ENCODE measurements around the gene ATG7. TPM values are rescaled to one million over a fixed set of nuclear protein-coding genes. Genes with fewer than 3 reads are reported as not detected.

Gene ATG7
- total and polyA plus RNA-seq, 4 donors: 7.4 to 53.8 (median 15.6) TPM

DNA sequence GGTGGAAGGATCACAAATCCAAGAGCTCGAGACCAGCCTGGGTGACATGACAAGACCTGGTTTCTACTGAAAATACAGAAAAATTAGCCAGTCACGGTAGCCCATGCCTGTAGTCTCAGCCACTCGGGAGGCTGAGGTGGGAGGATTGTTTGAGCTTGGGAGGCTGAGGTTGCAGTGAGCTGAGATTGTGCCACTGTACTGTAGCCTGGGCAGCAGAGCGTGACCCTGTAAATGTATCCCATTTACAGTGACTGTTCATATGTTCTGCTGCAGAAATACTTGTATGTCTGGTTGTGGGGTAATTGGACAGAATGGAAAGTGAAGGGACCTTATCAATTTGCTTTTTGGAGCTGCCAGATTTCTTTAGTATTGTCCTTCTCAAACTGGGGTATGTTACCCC is 24.9 kb downstream of the ATG7 start:
- H3K27me3 ChIP-seq (ENCODE audit: control insufficient read depth in 4 of 4, insufficient read depth in 4 of 4, low read length in 3 of 4): no peaks in the 10 kb centered on the region
- WGBS: 98% methylated on average over 4 of the region's 4 CpGs

GRCh38 chr3:11300970-11301369 is 28.8 kb downstream of the ATG7 start:
- H3K27me3 ChIP-seq (ENCODE audit: control insufficient read depth in 4 of 4, insufficient read depth in 4 of 4, low read length in 3 of 4): no peaks in the 10 kb centered on the region
- no peak overlapping the region for H3K27ac ChIP-seq (ENCODE audit: low read depth in 1 of 2, low read length in 2 of 2)
- no peaks in the 10 kb centered on the region for H3K4me1 ChIP-seq (ENCODE audit: control insufficient read depth in 4 of 4, insufficient read depth in 4 of 4, low read length in 3 of 4)
- no peak for DNase-seq (ENCODE audit: low spot score)
- no peak overlapping the region for H3K4me3 ChIP-seq (ENCODE audit: low read depth in 1 of 3, low read length in 3 of 3)
- H3K9me3 ChIP-seq (ENCODE audit: control insufficient read depth in 4 of 4, low read length in 3 of 4): no peaks in the 10 kb centered on the region
- no peak overlapping the region for H3K9ac ChIP-seq (ENCODE audit: low read depth in 1 of 2, low read length in 2 of 2)
- WGBS: 91% methylated on average over 3 of the region's 3 CpGs
- peaks cover 0 to 23% (median 8%) of the 10 kb centered on the region in 4 donors for H3K36me3 ChIP-seq (ENCODE audit: control insufficient read depth in 4 of 4, insufficient read depth in 3 of 4, low read depth in 1 of 4, low read length in 3 of 4)
- TF ChIP-seq FOXA2 (IDR thresholded peaks at IDR 0.05) (no peak), FOXA1 (IDR thresholded peaks at IDR 0.05) (no peak), HNF4A (conservative IDR thresholded peaks at IDR 0.05) (no peak), RXRA (IDR thresholded peaks at IDR 0.05) (no peak), NR2F2 (IDR thresholded peaks at IDR 0.05) (no peak), MAX (IDR thresholded peaks at IDR 0.05) (no peak), SP1 (IDR thresholded peaks at IDR 0.05) (no peak), JUND (IDR thresholded peaks at IDR 0.05) (no peak)

More for the DNA sequence above, 24.9 kb downstream of the ATG7 start:
- no peak for TF ChIP-seq NR2F2 (IDR thresholded peaks at IDR 0.05)
- H3K4me1 ChIP-seq (ENCODE audit: control insufficient read depth in 4 of 4, insufficient read depth in 4 of 4, low read length in 3 of 4): no peaks in the 10 kb centered on the region
- H3K36me3 ChIP-seq (ENCODE audit: control insufficient read depth in 4 of 4, insufficient read depth in 3 of 4, low read depth in 1 of 4, low read length in 3 of 4): peaks cover 0 to 16% (median 6%) of the 10 kb centered on the region in 4 donors
- DNase-seq (ENCODE audit: low spot score): no peak
- no peaks in the 10 kb centered on the region for H3K9me3 ChIP-seq (ENCODE audit: control insufficient read depth in 4 of 4, low read length in 3 of 4)
- no peak overlapping the region for H3K27ac ChIP-seq (ENCODE audit: low read depth in 1 of 2, low read length in 2 of 2)
- H3K9ac ChIP-seq (ENCODE audit: low read depth in 1 of 2, low read length in 2 of 2): no peak overlapping the region
- no peak overlapping the region for H3K4me3 ChIP-seq (ENCODE audit: low read depth in 1 of 3, low read length in 3 of 3)

DNA sequence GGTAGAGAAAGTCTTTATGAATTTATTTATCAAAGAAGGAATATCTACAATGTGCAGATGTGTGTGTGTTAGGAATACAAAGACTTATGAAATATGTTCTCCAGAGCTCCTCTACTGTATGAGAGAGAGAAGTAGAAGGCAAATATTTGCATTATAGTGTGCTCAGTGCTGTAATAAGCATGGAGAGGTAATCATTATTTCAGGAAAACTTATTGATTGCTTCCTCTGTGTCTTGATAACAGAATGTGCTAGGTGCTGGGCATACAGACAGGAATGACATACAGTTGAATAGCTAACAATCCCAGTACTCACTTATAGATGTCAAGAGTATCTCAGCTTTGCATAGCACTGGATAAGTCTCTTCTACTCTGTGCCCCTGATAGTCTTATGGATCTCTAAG is 30.2 kb downstream of the ATG7 start:
- DNase-seq (ENCODE audit: low spot score): no peak
- H3K36me3 ChIP-seq (ENCODE audit: control insufficient read depth in 4 of 4, insufficient read depth in 3 of 4, low read depth in 1 of 4, low read length in 3 of 4): peaks cover 2 to 29% (median 11%) of the 10 kb centered on the region in 4 donors
- H3K27me3 ChIP-seq (ENCODE audit: control insufficient read depth in 4 of 4, insufficient read depth in 4 of 4, low read length in 3 of 4): no peaks in the 10 kb centered on the region
- H3K27ac ChIP-seq (ENCODE audit: low read depth in 1 of 2, low read length in 2 of 2): no peak overlapping the region
- H3K9ac ChIP-seq (ENCODE audit: low read depth in 1 of 2, low read length in 2 of 2): no peak overlapping the region
- no peak overlapping the region for H3K4me3 ChIP-seq (ENCODE audit: low read depth in 1 of 3, low read length in 3 of 3)
- no peaks in the 10 kb centered on the region for H3K9me3 ChIP-seq (ENCODE audit: control insufficient read depth in 4 of 4, low read length in 3 of 4)
- no peaks in the 10 kb centered on the region for H3K4me1 ChIP-seq (ENCODE audit: control insufficient read depth in 4 of 4, insufficient read depth in 4 of 4, low read length in 3 of 4)
- TF ChIP-seq RXRA (IDR thresholded peaks at IDR 0.05) (no peak), MAX (IDR thresholded peaks at IDR 0.05) (no peak), FOXA2 (IDR thresholded peaks at IDR 0.05) (no peak), SP1 (IDR thresholded peaks at IDR 0.05) (no peak), HNF4A (conservative IDR thresholded peaks at IDR 0.05) (no peak)
- TF ChIP-seq, protein P1, sequence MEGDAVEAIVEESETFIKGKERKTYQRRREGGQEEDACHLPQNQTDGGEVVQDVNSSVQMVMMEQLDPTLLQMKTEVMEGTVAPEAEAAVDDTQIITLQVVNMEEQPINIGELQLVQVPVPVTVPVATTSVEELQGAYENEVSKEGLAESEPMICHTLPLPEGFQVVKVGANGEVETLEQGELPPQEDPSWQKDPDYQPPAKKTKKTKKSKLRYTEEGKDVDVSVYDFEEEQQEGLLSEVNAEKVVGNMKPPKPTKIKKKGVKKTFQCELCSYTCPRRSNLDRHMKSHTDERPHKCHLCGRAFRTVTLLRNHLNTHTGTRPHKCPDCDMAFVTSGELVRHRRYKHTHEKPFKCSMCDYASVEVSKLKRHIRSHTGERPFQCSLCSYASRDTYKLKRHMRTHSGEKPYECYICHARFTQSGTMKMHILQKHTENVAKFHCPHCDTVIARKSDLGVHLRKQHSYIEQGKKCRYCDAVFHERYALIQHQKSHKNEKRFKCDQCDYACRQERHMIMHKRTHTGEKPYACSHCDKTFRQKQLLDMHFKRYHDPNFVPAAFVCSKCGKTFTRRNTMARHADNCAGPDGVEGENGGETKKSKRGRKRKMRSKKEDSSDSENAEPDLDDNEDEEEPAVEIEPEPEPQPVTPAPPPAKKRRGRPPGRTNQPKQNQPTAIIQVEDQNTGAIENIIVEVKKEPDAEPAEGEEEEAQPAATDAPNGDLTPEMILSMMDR (IDR thresholded peaks at IDR 0.05; ENCODE audit: low read depth, low read length, missing input control): no peak

DNA sequence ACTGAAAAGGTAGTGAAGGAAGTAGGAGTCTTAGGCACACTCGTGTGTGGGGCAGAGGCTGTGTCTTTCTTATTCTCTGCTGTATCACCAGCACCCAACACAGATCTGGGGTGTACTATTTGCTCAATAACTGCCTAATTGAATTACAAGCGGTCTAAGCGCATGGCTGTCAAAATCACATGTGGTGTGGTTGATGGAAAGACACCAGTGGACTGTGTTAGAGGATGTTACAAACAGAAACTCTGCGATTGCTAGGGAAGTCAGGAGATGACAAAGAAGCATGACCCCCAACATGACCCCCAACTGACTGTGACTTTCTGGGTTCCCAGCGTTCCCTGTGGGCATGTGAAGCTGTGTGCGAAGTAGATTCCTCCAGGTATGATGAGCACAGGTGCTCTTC is 32.0 kb downstream of the ATG7 start:
- H3K27me3 ChIP-seq (ENCODE audit: control insufficient read depth in 4 of 4, insufficient read depth in 4 of 4, low read length in 3 of 4): no peaks in the 10 kb centered on the region
- DNase-seq (ENCODE audit: low spot score): no peak
- H3K9me3 ChIP-seq (ENCODE audit: control insufficient read depth in 4 of 4, low read length in 3 of 4): no peaks in the 10 kb centered on the region
- no peaks in the 10 kb centered on the region for H3K4me1 ChIP-seq (ENCODE audit: control insufficient read depth in 4 of 4, insufficient read depth in 4 of 4, low read length in 3 of 4)
- no peak overlapping the region for H3K4me3 ChIP-seq (ENCODE audit: low read depth in 1 of 3, low read length in 3 of 3)
- TF ChIP-seq FOXA1 (IDR thresholded peaks at IDR 0.05): no peak
- TF ChIP-seq, protein P2, sequence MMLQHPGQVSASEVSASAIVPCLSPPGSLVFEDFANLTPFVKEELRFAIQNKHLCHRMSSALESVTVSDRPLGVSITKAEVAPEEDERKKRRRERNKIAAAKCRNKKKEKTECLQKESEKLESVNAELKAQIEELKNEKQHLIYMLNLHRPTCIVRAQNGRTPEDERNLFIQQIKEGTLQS (IDR thresholded peaks at IDR 0.05): no peak
- WGBS: 91% methylated on average over 6 of the region's 6 CpGs
- no peak overlapping the region for H3K9ac ChIP-seq (ENCODE audit: low read depth in 1 of 2, low read length in 2 of 2)
- peaks cover 6 to 43% (median 25%) of the 10 kb centered on the region in 4 donors for H3K36me3 ChIP-seq (ENCODE audit: control insufficient read depth in 4 of 4, insufficient read depth in 3 of 4, low read depth in 1 of 4, low read length in 3 of 4)
- H3K27ac ChIP-seq (ENCODE audit: low read depth in 1 of 2, low read length in 2 of 2): no peak overlapping the region
